SK-MEL-5 (cell line): ENCODE data around the gene PLGRKT. TPM values are rescaled to one million over a fixed set of nuclear protein-coding genes. Genes with fewer than 3 reads are reported as not detected.
A peak's percentile ranks its signal among the peaks of the same experiment; 100 is the strongest.
"Not testable (repeated sequence)": the region's sequence is repeated elsewhere in the genome, so short reads cannot be mapped to it uniquely, and the experiment has no call there.

Source experiments
- DNase-seq: peaks from one replicate; pipeline ENCODE4 v3.0.0-alpha.2; 2016; ENCODE audit warnings: low read depth, low spot score
- in situ Hi-C: cut with HindIII; loops from 2 replicates; pipeline ENCODE4 v1.10.0; 2016; ENCODE audit warnings: low sequenced_read_pairs, high pct_unique_total_duplicates, low pct_unique_long_range_greater_than_20kb
- total RNA-seq: library from RNA; depleted of rRNA; stranded (reverse); fragments of >200 nt; shearing (Covaris generic); gene quantifications from 2 replicates; pipeline ENCODE4 v1.2.3, GENCODE V29; 2014

PLGRKT gene
- total RNA-seq, 1 experiment from 2014 or later, result 38.0 TPM

GRCh38 chr9:5416953-5417352, 20.8 kb downstream of the PLGRKT start:
- in situ Hi-C loops, result no loop called here
- DNase-seq, result no peak

GRCh38 chr9:5408596-5408995, 29.1 kb downstream of the PLGRKT start:
- in situ Hi-C loops, result no loop called here

GRCh38 chr9:5402217-5402616, 35.5 kb downstream of the PLGRKT start:
- in situ Hi-C loops, result no loop called here
- DNase-seq, result no peak

More at GRCh38 chr9:5408596-5408995, 29.1 kb downstream of the PLGRKT start:
- no peak for DNase-seq

- in situ Hi-C loops, DNase-seq: not testable (repeated sequence)
Observed at GRCh38 chr9:5397547-5397946, 40.2 kb downstream of the PLGRKT start.

- no peak for DNase-seq
- in situ Hi-C loops, result no loop called here
Observed at GRCh38 chr9:5395428-5395827, 42.3 kb downstream of the PLGRKT start.

GRCh38 chr9:5393976-5394375, 43.7 kb downstream of the PLGRKT start:
- DNase-seq, in situ Hi-C loops: not testable (repeated sequence)

GRCh38 chr9:5393497-5393896, 44.2 kb downstream of the PLGRKT start:
- in situ Hi-C loops, result no loop called here
- no peak for DNase-seq

- no peak for DNase-seq
- in situ Hi-C loops, result no loop called here
Observed at GRCh38 chr9:5392285-5392684, 45.4 kb downstream of the PLGRKT start.

- DNase-seq, result peak; percentile 60
- in situ Hi-C loops, result no loop called here
Observed at GRCh38 chr9:5389109-5389732, 48.5 kb downstream of the PLGRKT start.

GRCh38 chr9:5388026-5388819, 49.5 kb downstream of the PLGRKT start:
- DNase-seq, result peak; percentile 6
- in situ Hi-C loops, result no loop called here

- in situ Hi-C loops, result no loop called here
Observed at GRCh38 chr9:5384436-5384835, 53.3 kb downstream of the PLGRKT start.

GRCh38 chr9:5382479-5382878, 55.2 kb downstream of the PLGRKT start:
- in situ Hi-C loops, result no loop called here
- no peak for DNase-seq

More at GRCh38 chr9:5384436-5384835, 53.3 kb downstream of the PLGRKT start:
- no peak for DNase-seq

GRCh38 chr9:5375790-5376477, 61.8 kb downstream of the PLGRKT start:
- no peak for DNase-seq
- in situ Hi-C loops, result no loop called here

GRCh38 chr9:5375091-5375490, 62.6 kb downstream of the PLGRKT start:
- in situ Hi-C loops, result no loop called here
- no peak for DNase-seq

- DNase-seq, result no peak
- in situ Hi-C loops, result no loop called here
Observed at GRCh38 chr9:5364294-5365024, 73.3 kb downstream of the PLGRKT start.

GRCh38 chr9:5361326-5362010, 76.3 kb downstream of the PLGRKT start:
- no peak for DNase-seq
- in situ Hi-C loops, result no loop called here

GRCh38 chr9:5360341-5360740, 77.4 kb downstream of the PLGRKT start:
- DNase-seq, result no peak
- in situ Hi-C loops, result no loop called here
